ENCODE results near the gene XYLB. TPM values are rescaled to one million over a fixed set of nuclear protein-coding genes. Genes with fewer than 3 reads are reported as not detected.

XYLB gene
- total RNA-seq, 2 experiments from 2014 or later, result 0.25 to 0.59 TPM

DNA sequence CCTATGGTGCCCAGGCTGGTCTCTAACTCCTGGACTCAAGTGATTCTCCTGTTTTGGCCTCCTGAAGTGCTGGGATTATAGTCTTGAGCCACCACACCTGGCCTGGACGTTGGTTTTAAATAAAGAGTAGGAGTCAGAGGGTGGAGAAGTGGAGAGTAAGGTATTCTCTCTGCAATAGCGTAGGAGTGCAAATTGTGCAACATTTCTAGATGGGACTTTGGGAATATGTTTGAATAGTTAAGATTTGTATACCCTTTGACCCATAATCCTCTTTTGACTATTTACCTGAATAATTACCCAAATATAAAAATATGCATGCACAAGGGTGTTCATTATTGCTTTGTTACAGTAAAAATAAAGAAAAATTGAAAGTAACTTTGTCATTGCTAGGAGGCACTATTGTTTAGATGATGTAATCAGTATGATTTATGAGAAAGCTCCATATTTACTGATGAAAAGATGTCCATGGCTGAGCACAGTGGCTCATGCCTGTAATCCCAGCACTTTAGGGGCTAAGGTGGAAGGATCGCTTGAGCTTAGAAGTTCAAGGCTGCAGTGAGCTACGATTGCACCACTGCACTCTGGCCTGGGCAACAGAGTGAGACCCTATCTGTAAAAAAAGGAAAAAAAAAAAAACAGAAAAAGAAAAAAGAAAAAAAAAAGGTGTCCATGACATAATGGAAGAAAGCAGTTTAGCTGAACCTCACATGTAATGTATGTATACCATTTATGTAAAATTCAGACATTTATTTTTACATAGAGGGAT is 15.1 kb upstream of the XYLB start:
- intact Hi-C loops (cut with DNase I, micrococcal nuclease), result no loop called here
- DNase-seq (no peak), ATAC-seq (ENCODE audit: poor library complexity) (no peak)
- ChIA-PET CTCF (no interaction called here), POLR2A (no interaction called here)
- Mint-ChIP-seq H3K36me3 (ENCODE audit: low read depth) (no peaks in the 10 kb centered on the region), H3K9me3 (no peaks in the 10 kb centered on the region), H3K27me3 (peaks cover 4% of the 10 kb centered on the region), H3K4me1 (ENCODE audit: low read depth) (no peaks in the 10 kb centered on the region), H3K4me3 (no peak overlapping the region), H3K27ac (no peak overlapping the region)
- Histone ChIP-seq H3K4me1 (ENCODE audit: insufficient read depth, low read length) (no peaks in the 10 kb centered on the region), H3K27me3 (ENCODE audit: control insufficient read depth in 1 of 2, insufficient read depth in 2 of 2, low read length in 2 of 2) (no peaks in the 10 kb centered on the region), H3K4me3 (ENCODE audit: low read length) (no peak overlapping the region), H3K36me3 (ENCODE audit: insufficient read depth, low read length) (no peaks in the 10 kb centered on the region), H3K9me3 (ENCODE audit: control insufficient read depth in 1 of 2, insufficient read depth in 1 of 2, low read length in 2 of 2) (peaks cover 0 to 3% of the 10 kb centered on the region in 2 experiments), H3K27ac (ENCODE audit: low read depth in 1 of 2, low read length in 2 of 2) (no peak overlapping the region)
- TF ChIP-seq, protein P1, sequence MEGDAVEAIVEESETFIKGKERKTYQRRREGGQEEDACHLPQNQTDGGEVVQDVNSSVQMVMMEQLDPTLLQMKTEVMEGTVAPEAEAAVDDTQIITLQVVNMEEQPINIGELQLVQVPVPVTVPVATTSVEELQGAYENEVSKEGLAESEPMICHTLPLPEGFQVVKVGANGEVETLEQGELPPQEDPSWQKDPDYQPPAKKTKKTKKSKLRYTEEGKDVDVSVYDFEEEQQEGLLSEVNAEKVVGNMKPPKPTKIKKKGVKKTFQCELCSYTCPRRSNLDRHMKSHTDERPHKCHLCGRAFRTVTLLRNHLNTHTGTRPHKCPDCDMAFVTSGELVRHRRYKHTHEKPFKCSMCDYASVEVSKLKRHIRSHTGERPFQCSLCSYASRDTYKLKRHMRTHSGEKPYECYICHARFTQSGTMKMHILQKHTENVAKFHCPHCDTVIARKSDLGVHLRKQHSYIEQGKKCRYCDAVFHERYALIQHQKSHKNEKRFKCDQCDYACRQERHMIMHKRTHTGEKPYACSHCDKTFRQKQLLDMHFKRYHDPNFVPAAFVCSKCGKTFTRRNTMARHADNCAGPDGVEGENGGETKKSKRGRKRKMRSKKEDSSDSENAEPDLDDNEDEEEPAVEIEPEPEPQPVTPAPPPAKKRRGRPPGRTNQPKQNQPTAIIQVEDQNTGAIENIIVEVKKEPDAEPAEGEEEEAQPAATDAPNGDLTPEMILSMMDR (IDR thresholded peaks at IDR 0.05), result no peak

DNA sequence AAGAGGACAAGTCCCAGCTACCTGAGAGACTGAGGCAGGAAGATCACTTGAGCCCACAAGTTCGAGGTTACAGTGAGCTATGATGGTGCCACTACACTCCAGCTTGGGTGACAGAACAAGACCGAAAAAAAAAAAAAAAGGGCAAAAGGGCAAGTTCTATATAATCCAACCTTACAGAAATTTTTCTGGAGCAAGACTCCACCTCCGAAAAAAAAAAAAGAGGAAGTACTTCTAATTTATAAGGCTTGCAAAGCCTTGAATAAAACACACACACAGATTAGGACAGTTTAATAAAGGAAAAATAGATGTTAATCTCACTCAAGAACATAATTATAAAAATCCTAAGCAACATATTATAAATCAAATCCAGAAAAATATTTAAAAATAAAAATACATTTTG is 14.4 kb upstream of the XYLB start:
- intact Hi-C loops (cut with DNase I, micrococcal nuclease), result no loop called here
- no peak overlapping the region for H3K27ac ChIP-seq (ENCODE audit: low read depth in 1 of 2, low read length in 2 of 2)
- Mint-ChIP-seq H3K4me1 (ENCODE audit: low read depth) (no peaks in the 10 kb centered on the region), H3K27ac (no peak overlapping the region), H3K4me3 (no peak overlapping the region), H3K36me3 (ENCODE audit: low read depth) (no peaks in the 10 kb centered on the region), H3K9me3 (no peaks in the 10 kb centered on the region), H3K27me3 (no peaks in the 10 kb centered on the region)
- no peak overlapping the region for H3K4me3 ChIP-seq (ENCODE audit: low read length)
- TF ChIP-seq, protein P1 (IDR thresholded peaks at IDR 0.05), result no peak
- ChIA-PET CTCF (no interaction called here), POLR2A (no interaction called here)
- H3K9me3 ChIP-seq (ENCODE audit: control insufficient read depth in 1 of 2, insufficient read depth in 1 of 2, low read length in 2 of 2), result no peaks in the 10 kb centered on the region
- no peaks in the 10 kb centered on the region for H3K36me3 ChIP-seq (ENCODE audit: insufficient read depth, low read length)
- ATAC-seq (ENCODE audit: poor library complexity) (no peak), DNase-seq (no peak)
- no peaks in the 10 kb centered on the region for H3K27me3 ChIP-seq (ENCODE audit: control insufficient read depth in 1 of 2, insufficient read depth in 2 of 2, low read length in 2 of 2)
- no peaks in the 10 kb centered on the region for H3K4me1 ChIP-seq (ENCODE audit: insufficient read depth, low read length)

DNA sequence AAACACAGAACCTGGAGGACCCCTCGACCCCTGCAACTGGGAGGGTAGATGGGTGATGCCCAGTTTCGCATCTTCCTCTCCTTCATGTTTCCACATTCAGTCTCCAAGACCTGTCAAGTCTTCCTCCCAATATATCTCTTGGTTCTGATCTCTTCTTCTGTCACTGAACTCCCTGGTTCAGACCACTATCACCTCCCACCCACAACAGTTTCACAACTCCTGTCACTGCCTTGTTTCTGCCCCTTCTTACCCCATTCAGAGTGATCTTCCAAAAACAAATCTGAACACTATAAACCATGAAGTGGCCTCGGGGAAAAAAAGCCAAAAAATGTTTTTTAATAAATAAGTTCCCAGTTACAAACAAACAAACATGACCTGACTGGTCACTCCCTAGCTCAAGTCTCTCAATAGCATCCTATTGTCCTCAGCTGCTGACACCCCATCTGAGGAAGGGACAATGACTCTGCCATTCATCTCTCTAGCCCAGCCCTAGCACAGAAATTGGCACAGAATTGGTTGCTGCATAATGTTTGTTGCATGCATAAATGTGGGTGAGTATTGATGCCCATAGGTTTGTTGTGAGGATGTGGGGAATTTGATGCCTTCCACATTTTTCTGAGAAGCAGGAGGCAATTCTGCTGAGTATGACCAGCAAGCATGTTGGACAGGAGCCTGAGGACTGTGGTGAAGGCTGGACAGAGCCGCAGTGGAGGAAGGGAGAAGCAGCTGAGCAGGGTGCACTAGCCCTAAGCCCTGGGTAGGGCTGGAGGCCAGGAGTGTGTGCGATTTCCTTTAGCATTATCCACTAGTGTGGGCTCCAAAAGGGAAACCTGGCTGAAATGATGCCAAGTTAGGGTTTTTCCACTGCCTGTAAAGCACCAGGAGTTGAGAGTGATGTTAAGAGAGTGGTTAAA is 12.2 kb upstream of the XYLB start:
- Histone ChIP-seq H3K4me3 (ENCODE audit: low read length) (no peak overlapping the region), H3K9me3 (ENCODE audit: control insufficient read depth in 1 of 2, insufficient read depth in 1 of 2, low read length in 2 of 2) (no peaks in the 10 kb centered on the region), H3K4me1 (ENCODE audit: insufficient read depth, low read length) (no peaks in the 10 kb centered on the region), H3K27me3 (ENCODE audit: control insufficient read depth in 1 of 2, insufficient read depth in 2 of 2, low read length in 2 of 2) (no peaks in the 10 kb centered on the region), H3K36me3 (ENCODE audit: insufficient read depth, low read length) (no peaks in the 10 kb centered on the region), H3K27ac (ENCODE audit: low read depth in 1 of 2, low read length in 2 of 2) (no peak overlapping the region)
- Mint-ChIP-seq H3K4me3 (no peak overlapping the region), H3K36me3 (ENCODE audit: low read depth) (no peaks in the 10 kb centered on the region), H3K27ac (no peak overlapping the region), H3K9me3 (no peaks in the 10 kb centered on the region), H3K4me1 (ENCODE audit: low read depth) (no peaks in the 10 kb centered on the region), H3K27me3 (no peaks in the 10 kb centered on the region)
- TF ChIP-seq, protein P1 (IDR thresholded peaks at IDR 0.05), result no peak
- intact Hi-C loops (cut with DNase I, micrococcal nuclease), result no loop called here
- CTCF ChIA-PET, result interaction anchor here (1.3 kb wide), 1 partner anchor 10 kb away, joined by 4 read pairs; no protein-coding TSS in a partner anchor
- POLR2A ChIA-PET, result no interaction called here
- ATAC-seq (ENCODE audit: poor library complexity), result no peak
- no peak for DNase-seq
